Hindlimb muscle (tissue), 1 donor: Measurements from ENCODE around the gene KLHL28. TPM values are rescaled to one million over a fixed set of nuclear protein-coding genes. Genes with fewer than 3 reads are reported as not detected.

ENCODE experiments used
- DNase-seq: peaks from one replicate; pipeline ENCODE4 v3.0.0-alpha.2; 2013
- polyA plus RNA-seq: library from polyadenylated mRNA; unstranded; fragments of 120-200 nt; gene quantifications from one replicate; pipeline ENCODE4 v1.2.1, GENCODE V29; 2013; ENCODE audit not compliant: insufficient read length

Gene KLHL28
- polyA plus RNA-seq, 1 donor = 14.7 TPM

DNA sequence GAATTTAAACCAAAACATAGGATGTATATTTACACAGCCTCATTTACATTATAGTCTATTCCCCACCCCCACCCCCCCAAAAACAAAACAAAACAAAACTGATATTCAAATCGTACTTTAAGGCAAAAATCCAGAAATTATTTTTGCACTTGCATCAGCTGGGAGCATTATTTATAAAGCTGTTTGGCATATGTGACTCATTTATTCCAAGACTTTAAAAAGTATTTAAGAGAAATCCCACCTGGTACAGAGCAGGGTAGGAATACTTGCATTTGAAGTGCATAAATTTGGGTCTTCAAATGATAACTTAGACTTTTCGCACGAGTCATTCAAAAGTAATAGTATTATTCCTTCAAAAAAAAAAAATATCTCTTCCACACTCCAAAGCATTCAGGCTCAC, 1.1 kb downstream of the KLHL28 start:
- no peak for DNase-seq

DNA sequence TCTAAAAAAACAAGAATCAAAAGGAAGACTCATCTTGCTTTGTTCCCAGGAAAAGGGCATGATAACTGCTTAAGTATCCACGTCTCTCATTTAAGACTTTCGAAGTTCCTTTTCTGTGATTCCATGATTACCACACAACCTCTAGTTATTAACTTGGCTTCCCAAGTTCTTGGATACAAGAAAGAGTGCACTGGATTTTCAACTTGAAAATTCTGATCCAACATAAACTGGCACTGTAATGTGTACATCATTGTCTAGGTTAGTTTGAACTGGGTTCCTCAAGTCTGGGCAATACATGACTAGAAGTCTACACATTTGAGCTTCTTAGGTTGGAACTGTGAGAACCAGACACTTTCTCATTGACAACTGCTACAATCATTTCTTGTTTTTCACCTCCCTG, 1.6 kb downstream of the KLHL28 start:
- DNase-seq = no peak

DNA sequence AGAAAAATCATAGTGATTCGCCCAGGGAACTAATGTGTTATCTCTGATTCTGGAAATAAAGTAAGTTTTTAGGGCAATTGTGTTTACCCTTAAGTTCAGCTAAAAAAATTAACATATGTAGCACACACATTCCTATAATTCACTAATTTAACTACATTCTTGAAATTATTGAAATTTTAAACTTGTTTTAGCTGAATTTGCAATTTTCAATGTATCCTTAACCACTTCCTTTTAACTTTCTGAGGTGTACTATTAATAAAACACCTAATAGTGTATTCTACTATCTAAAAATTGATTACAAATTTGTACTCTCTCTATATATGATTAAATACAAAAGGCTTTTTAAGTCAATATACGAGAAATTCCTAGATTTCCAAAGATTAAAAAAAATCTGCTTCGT, 2.2 kb downstream of the KLHL28 start:
- no peak for DNase-seq

DNA sequence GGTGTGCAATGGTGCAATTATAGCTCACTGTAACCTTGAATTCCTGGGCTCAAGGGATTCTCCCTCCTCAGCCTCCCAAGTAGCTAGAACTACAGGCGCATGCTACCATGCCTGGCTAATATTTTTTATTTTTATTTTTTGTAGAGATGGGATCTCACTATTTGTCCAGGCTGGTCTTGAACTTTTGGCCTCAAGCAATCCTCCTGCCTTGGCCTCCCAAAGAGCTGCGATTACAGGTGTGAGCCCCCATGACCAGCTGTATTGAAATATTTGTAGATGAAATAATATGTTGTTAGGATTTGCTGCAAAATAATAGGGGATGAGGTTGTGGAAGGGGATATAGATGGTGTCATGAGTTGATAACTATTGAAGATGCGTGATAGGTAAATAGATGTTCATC, 4.9 kb downstream of the KLHL28 start:
- DNase-seq = no peak

DNA sequence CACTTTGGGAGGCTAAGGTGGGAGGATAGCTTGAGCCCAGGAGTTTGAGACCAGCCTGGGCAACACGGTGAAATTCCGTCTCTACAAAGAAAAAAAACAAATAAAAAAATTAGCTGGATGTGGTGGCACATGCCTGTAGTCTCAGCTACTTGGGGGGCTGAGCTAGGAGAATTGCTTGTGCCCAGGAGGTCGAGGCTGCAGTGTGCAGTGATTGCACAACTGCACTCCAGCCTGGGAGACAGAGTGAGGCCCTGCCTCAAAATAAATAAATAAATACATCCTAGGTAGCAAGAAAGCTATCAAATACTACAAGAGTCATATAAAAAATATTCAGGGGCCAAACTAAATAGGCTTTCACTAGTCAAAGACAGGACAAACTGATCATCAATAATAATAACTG, 6.2 kb downstream of the KLHL28 start:
- no peak for DNase-seq

DNA sequence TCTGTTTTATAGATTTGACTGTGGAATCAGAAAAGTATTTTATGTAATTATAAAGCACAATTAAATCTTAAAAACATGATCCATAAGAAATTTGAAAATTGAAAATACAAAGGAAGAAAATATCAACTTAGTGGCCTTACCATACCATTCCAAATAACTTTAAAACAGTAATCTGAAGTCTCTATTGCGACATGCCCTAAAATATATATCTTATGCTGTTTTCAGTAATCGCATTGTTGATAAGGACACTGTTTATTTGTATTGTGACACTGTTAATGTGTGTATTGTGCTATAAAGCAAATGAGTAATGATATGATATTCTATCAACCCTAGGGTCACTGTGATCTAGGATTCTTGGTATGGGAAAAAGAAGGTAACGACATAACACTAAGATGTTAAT, 7.0 kb downstream of the KLHL28 start:
- no peak for DNase-seq

DNA sequence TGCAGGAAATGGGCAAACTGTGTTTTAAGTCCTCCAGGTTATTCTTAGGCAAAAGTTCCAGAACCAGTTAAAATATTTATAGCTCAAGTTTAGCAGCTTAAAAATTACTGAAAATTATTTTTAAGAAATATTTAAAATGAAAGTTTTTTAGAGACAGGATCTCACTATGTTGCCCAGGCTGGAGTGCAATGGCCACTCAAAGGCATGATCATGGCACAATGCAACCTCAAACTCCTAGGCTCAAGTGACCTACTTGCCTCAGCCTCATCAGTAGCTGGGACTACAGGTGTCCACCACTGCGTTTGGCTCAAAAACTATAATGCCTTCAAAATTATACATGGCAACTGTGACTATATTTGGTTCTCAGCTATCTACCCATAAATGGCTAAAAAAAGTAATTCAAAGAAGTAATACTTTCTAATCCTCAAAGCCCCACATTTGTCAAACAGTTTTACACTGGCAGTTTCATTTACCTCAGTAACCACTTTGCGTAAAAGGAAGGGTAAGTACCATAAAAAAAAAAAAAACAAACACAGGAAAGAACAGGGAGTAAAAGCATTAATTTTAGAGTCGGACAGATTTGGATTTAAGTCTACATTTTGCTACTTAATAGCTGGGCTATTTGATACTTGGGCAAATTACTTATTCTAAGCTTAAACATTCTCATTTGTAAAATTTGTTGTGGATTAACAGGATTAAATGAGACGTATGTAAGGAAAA, 9.2 kb downstream of the KLHL28 start:
- DNase-seq = no peak

DNA sequence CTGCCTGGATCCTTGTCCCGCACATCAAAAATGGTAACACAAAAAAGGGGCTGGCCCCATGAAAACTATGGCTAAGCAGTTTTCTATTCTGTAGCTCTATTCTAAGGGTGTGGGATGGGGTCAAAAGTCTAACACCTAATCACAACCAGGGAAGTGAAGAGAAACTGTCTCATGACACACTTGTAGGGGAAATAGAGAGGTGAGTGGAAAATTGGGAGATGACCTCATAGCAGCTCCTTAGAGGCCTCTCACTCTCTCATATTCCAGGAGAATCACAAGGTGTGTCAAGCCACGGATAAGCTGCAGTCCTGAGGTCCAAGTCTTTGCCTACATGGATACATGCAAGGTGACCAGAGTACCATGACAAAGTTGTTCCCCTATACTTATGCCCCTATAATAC, 10.7 kb downstream of the KLHL28 start:
- no peak for DNase-seq

DNA sequence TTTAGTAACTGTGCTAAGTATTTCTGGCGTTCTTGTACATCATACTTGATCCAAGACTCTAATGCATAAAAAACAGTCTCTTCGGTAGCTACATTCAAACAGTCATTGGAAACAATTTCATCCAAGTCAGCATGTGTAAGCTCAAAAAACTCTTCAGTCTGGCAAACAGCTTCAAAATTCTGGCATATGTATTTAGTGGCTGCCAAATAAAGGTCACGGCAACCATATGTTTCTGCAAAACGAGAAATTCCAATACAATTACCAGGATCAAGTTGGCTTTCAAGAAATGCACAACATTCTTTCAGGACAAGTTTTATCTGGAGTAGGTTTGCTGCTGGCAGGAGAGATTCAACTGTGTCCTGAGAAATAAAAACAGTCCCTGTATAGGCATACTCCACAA, 16.5 kb downstream of the KLHL28 start:
- DNase-seq = peak; percentile 57

DNA sequence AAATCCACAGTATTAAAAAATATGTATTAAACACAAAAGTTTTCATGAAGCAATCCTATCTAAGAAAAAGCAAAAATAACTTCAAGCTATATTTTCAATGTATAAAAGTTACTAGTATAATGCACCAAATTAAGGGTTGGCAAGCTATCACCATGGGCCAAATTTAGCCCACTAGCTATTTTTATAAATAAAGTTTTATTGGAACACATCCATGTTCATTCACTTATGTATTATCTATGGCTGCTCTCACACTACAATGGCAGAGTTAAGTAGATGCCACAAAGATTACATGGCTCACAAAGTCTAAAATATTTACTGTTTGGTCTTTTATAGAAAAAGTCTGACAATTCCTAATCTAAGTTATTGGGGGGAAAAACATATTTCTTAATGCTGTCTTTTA, 17.6 kb downstream of the KLHL28 start:
- DNase-seq = no peak

DNA sequence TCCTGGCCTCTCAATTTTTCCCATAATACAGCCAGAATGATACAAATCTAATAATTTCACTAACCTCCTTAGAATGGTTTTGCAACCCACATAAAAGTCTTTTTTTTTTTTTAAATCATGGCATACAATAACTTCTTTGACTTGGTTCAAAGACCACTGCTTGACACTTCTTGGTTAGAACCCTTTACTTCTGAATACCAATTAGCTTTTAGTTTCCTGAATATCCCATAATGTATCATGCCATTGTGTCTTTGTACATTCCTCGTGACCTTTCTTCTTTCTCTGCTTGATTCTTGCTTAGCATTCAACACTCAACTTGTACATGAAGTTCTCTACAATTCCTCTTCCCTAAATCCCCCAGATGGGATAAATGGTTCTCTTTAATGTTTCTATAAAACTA, 19.3 kb downstream of the KLHL28 start:
- DNase-seq = no peak

DNA sequence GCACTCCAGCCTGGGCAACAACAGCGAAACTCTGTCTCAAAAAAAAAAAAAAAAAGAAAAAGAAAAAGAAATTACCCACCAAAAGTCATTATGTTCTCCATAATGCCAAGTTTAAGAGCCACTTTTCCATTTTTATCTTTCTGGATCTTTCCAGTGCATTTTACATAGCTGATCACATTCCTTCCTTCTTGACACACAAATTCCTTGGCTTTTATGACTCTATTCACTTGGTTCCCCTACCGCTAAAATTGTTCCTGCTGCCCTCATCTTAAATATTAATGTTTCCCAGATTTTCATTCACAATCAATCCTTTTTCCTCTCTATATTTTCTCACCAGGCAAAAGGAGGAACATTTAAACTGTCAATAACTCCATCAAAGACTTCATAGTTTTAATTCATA, 20.2 kb downstream of the KLHL28 start:
- no peak for DNase-seq

DNA sequence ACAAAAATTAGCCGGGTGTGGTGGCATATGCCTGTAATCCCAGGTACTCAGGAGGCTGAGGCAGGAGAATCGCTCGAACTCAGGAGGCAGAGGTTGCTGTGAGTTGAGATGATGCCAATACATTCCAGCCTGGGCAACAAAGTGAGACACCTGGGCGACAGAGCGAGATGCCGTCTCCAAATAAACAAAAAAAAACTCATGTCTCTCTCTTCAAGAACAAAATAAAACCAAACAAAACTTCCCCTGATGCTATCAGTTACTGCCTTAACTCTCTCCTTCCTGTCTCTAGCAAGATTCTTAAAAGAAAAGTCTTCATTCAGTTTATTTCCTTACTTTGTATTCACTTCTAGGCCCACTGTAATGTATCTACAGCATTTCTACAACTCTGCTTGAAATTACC, 20.8 kb downstream of the KLHL28 start:
- DNase-seq = no peak

DNA sequence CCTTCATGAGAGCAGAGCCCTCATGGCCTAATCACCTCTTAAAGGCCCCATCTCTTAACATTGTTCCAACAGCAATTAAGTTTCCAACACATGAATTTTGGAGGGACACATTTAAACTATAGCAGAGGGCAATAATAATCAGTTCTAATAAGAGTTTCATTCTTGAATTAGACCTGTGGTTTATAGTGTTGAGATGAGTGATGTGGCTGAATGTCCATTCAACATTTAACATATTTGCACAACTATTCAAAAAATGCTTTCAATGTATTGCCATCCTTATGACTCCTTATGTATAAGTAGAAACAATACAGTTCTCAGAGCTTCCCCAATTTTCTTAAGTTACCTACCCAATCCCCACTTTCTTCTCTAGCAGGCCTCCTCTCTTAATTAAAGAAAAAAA, 21.5 kb downstream of the KLHL28 start:
- DNase-seq = no peak

DNA sequence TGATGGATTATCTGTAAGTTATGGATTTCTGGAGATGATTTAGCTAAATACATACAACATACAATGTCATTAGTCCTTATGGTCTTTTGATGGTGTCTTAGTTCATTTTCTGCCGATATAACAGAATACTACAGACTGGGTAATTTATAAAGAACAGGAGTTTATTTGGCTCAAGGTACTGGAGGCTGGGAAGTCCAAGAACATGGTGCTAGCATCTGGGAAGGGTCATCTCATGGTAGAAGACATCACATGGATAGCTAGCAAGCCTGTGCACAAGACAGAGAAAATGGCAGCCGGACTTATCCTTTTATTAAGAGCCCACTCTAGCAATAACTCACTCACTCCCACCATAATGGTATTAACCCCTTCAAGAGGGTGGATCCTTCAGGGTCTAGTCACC, 24.2 kb downstream of the KLHL28 start:
- no peak for DNase-seq

DNA sequence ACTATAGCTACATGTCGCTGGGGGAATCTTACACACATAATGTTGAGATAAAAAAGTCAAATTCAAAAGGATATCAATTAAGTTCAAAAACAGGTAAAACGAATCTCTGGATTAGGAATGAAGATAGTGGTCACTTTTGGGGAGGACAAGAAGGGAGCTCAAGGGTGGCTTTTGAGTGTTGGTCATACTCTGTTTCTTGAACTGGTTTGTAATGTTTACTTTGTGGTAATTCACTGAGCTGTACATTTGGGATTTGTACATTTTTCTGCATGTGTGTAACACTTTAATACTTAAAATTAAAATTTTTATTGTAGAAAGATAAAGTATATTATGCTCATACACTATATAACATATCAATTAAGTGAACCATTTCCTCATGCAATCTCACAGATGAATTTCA, 26.6 kb downstream of the KLHL28 start:
- DNase-seq = no peak

DNA sequence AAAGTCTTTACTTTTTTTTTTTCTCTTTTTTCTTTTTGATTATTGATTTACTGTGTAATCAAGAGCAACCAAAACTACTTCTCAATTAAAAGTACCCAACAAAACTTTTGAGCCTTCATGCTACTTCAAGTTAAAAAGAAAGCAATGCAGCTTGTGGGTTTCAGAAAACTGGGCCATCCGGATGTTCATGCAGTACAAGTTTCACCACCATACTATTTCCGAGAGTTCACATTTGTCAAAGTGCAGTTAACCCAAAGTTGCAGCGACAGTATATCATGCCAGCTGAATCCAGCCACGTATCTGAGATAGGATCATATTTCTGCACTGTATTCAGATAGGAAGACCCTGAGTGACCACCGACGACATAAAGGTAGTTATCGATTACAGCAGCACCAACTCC, 33.0 kb downstream of the KLHL28 start:
- no peak for DNase-seq

DNA sequence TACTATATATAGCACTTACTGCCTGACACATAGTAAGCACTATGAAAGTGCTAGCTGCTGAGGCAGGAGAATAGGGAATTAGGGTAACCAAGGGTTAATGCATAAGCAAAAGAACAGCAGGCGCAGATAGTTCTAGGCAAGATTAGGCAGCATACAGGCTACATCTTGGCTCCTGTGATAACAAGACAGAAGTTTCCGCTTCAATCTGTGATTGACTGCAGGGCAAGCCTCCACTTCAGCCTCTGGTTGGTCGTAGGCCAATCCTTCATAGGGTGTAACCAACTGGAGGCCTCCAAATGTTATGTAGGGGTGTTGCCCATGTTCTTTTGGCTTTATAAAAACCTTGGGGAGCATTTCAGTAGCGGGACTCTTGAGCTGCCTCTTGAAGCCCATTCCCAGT, 46.9 kb downstream of the KLHL28 start:
- DNase-seq = no peak

DNA sequence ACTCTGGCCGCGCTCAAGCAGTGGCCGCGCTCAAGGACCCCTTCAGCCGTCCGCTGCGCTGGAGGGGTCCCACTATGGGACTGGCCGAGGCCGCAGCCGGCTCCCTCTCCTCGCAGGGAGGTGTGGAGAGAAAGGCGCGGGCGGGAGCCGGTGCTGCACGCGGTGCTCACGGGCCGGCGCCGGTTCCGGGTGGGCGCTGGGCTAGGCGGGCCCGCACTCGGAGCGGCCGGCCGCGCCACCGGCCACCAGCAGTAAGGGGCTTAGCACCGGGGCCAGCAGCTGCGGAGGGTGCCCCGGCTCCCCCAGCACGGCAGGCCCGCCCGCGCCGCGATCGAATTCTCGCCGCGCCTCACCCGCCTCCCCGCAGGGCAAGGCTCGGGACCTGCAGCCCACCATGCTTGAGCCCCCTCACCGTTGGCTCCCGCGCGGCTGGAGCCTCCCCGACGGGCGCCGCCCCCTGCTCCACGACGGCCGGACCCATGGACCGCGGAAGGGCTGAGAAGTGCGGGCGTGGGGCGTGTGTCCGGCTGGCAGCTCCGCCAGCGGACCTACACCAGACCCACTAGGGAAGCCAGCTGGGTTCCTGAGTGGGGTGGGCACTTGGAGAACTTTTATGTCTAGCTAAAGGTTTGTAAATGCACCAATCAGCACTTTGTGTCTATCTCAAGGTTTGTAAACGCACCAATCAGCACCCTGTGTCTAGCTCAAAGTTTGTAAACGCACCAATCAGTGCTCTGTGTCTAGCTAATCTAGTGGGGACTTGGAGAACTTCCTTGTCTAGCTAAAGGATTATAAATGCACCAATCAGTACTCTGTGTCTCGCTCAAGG, 49.5 kb downstream of the KLHL28 start:
- no peak for DNase-seq

DNA sequence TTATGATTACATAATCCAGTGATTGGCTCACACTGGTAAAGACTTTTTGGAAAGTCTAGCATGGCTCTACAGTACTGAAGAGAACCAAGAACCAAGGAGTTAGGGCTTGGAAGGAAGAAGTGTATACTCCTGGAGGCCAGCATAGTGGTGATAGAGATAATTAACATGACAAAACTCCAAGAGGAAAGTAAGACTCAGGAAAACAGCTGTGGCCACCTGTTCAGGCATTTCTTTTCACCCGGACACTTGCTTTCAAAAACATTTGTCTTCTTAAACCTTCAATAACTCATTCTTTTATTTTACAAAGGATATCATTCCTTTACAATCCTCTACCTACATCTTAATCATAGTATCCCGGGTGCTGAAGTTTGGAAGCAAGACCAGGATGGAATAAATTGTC, 50.9 kb downstream of the KLHL28 start:
- DNase-seq = no peak

DNA sequence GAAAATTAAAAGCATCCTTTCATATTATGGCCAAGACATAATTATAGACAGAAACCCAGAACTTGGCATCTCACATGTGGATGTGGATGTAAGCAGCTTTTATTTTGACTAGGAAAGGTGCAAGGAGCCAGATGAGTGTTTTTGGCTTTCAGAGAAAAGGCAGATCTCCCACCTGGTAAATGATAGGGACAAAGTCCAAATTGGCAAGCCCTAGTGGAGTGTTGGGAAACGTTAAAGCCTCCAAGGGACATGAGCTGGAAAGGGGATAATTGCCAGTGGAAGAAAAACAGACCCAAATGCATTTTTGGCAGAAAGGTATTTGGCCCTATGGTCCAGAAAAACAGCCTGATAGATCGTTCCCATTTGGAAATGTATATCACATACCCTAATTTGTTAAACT, 60.1 kb downstream of the KLHL28 start:
- DNase-seq = no peak

DNA sequence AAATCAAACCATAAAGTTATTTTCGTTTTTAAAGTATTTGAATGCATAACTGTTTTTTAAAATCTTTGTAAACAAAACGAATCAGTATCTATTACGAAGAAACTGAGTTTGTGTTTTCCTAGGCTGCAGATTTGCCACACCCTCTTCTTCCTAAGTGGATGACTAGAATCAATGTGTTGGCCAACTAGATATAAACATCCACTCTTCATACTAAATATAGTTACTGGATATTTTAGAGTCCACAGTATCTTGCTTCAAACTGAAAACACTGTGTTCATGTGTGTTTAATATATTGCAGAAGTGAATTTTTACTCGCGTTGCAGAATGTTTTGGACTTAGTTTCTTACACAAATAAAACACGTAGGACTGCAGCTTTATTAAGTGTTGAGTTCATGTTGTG, 63.2 kb downstream of the KLHL28 start:
- no peak for DNase-seq

DNA sequence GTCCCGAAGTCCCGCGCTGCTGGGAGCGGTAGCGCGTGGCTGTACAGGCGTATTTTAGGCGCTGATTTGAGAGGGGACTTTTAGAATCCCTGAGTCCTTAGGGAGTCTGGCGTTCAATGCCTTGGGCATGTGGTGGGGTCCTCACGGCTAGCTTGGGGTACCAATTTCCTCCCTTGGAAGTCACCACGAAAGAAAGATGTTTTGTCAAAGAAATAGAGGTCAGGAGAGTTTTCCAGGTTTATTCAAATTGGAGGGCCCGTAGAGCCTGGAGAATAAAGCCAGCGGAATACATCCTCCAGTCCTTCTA, 63.9 kb downstream of the KLHL28 start:
- DNase-seq = no peak

DNA sequence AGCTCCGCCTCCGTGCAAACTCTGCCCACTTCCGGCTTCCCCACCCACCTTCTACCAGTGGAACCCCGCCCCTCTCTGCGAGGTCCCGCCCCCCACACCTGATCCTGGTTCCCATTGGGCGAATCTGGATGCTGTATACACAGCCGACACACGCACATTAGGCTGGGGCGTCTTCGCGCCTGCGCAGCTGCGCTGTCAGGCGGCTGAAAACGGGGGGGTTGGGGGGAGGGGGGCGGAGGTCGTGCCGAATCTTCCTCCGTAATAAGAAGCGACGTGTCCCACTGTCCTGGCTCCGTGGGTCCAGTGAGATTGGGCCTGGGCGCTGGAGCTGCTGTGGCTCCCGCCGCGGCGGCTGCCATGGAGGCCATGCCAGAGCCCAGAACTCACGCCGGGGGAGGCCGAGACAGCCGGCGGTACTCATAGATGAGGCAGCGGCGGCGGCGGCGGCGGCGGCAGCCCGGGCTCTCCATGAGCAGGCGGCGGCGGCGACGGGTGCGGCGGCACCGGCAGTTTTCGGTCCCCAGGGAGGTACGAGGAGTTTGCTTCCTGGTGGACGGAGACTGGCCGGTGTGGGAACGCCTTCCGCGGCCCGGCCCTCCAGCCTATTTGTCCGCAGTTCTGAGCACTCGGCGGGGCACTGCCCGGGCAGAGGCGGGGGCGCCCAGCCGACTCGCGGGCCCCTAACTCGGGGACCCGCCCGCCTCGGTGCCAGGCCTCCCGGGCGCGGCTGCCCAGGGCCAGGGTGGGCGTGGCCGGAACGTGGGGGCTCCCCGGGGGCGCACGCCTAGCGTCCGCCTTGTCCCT, 64.5 kb downstream of the KLHL28 start:
- peak; percentile 96 for DNase-seq
